ENCODE measurements around the gene RCBTB1.

DNA sequence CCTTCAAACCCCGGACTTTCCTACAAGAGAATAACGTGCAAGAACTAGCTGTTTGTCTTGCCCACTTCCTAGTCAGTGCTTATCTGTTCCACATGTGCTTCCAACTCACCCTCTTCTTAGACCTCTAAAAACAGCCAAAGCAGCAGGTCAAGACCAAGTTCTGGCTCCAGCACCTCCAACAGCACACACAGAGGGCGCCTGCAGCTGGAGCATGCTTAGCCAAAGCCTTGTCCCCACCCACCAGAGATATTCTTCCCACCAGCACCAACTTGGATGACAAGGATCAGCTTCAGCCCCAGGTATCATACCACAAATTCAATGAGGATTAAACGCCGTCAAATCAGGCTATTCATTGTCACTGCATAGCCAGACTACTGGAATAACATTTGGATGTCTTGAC, 17.9 kb downstream of the RCBTB1 start:
- TF ChIP-seq POLR2AphosphoS5 (IDR thresholded peaks at IDR 0.05; ENCODE audit: low read depth, low read length) (no peak), TAF1 (IDR thresholded peaks at IDR 0.05; ENCODE audit: borderline replicate concordance, insufficient read depth, low read length) (no peak), SIN3A (IDR thresholded peaks at IDR 0.05; ENCODE audit: borderline replicate concordance, insufficient read depth, low read length) (no peak)
- TF ChIP-seq, protein P1, sequence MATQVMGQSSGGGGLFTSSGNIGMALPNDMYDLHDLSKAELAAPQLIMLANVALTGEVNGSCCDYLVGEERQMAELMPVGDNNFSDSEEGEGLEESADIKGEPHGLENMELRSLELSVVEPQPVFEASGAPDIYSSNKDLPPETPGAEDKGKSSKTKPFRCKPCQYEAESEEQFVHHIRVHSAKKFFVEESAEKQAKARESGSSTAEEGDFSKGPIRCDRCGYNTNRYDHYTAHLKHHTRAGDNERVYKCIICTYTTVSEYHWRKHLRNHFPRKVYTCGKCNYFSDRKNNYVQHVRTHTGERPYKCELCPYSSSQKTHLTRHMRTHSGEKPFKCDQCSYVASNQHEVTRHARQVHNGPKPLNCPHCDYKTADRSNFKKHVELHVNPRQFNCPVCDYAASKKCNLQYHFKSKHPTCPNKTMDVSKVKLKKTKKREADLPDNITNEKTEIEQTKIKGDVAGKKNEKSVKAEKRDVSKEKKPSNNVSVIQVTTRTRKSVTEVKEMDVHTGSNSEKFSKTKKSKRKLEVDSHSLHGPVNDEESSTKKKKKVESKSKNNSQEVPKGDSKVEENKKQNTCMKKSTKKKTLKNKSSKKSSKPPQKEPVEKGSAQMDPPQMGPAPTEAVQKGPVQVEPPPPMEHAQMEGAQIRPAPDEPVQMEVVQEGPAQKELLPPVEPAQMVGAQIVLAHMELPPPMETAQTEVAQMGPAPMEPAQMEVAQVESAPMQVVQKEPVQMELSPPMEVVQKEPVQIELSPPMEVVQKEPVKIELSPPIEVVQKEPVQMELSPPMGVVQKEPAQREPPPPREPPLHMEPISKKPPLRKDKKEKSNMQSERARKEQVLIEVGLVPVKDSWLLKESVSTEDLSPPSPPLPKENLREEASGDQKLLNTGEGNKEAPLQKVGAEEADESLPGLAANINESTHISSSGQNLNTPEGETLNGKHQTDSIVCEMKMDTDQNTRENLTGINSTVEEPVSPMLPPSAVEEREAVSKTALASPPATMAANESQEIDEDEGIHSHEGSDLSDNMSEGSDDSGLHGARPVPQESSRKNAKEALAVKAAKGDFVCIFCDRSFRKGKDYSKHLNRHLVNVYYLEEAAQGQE (IDR thresholded peaks at IDR 0.05; ENCODE audit: insufficient read depth in 1 of 2, low read depth in 2 of 2, low read length in 2 of 2) = no peak
